HG02884 (cell line): Measurements from ENCODE around the gene LIN7A.

Source experiments
- ATAC-seq: cut with Tn5 transposase; IDR thresholded peaks from one replicate; pipeline ENCODE4 v1.9.1; 2021; ENCODE audit warnings: mild to moderate bottlenecking, moderate library complexity; ENCODE audit not compliant: unreplicated experiment

Gene LIN7A

GRCh38 chr12:80860928-80861327 lies 76.8 kb downstream of the LIN7A start:
- no peak for ATAC-seq

- ATAC-seq, result no peak
Measured at GRCh38 chr12:80860206-80860605, 77.5 kb downstream of the LIN7A start.

- no peak for ATAC-seq
Measured at GRCh38 chr12:80858356-80858755, 79.4 kb downstream of the LIN7A start.

- no peak for ATAC-seq
Measured at GRCh38 chr12:80857311-80857710, 80.4 kb downstream of the LIN7A start.

GRCh38 chr12:80849337-80849736 lies 88.4 kb downstream of the LIN7A start:
- no peak for ATAC-seq

- no peak for ATAC-seq
Measured at GRCh38 chr12:80848858-80849257, 88.9 kb downstream of the LIN7A start.

GRCh38 chr12:80847575-80847974 lies 90.2 kb downstream of the LIN7A start:
- ATAC-seq, result no peak

- no peak for ATAC-seq
Measured at GRCh38 chr12:80846952-80847351, 90.8 kb downstream of the LIN7A start.

GRCh38 chr12:80845639-80846038 lies 92.1 kb downstream of the LIN7A start:
- ATAC-seq, result no peak

- ATAC-seq, result no peak
Measured at GRCh38 chr12:80843969-80844368, 93.8 kb downstream of the LIN7A start.

- no peak for ATAC-seq
Measured at GRCh38 chr12:80838708-80839107, 99.0 kb downstream of the LIN7A start.

- no peak for ATAC-seq
Measured at GRCh38 chr12:80838024-80838658, 99.6 kb downstream of the LIN7A start.

GRCh38 chr12:80837342-80837978 lies 100.3 kb downstream of the LIN7A start:
- ATAC-seq, result no peak

- no peak for ATAC-seq
Measured at GRCh38 chr12:80834724-80835123, 103.0 kb downstream of the LIN7A start.

- ATAC-seq, result no peak
Measured at GRCh38 chr12:80830533-80831088, 107.1 kb downstream of the LIN7A start.

GRCh38 chr12:80829767-80830166 lies 108.0 kb downstream of the LIN7A start:
- ATAC-seq, result no peak

GRCh38 chr12:80825506-80825905 lies 112.2 kb downstream of the LIN7A start:
- ATAC-seq, result no peak

- ATAC-seq, result no peak
Measured at GRCh38 chr12:80823393-80823792, 114.3 kb downstream of the LIN7A start.

- peak; percentile 47 for ATAC-seq
Measured at GRCh38 chr12:80821513-80822000, 116.2 kb downstream of the LIN7A start.

GRCh38 chr12:80818878-80819277 lies 118.9 kb downstream of the LIN7A start:
- ATAC-seq, result no peak

GRCh38 chr12:80815351-80815750 lies 122.4 kb downstream of the LIN7A start:
- no peak for ATAC-seq

GRCh38 chr12:80814453-80814852 lies 123.3 kb downstream of the LIN7A start:
- ATAC-seq, result no peak
